Measurements from ENCODE around the gene CFI.
A peak's percentile ranks its signal among the peaks of the same experiment; 100 is the strongest.

The CFI gene

GRCh38 chr4:109730619-109731545, 70.9 kb downstream of the CFI start:
- no peak for DNase-seq

- DNase-seq: peak in 50 of 51 donors; percentile 11 to 86 (median 57)
These were observed 71.8 kb downstream of the CFI start, which contains the start of gene PLA2G12A for GRCh38 chr4:109729718-109730618. Gene PLA2G12A (minus strand): TSS chr4:109730070. CDS start chr4:109729809, 261 bp downstream.

DNA sequence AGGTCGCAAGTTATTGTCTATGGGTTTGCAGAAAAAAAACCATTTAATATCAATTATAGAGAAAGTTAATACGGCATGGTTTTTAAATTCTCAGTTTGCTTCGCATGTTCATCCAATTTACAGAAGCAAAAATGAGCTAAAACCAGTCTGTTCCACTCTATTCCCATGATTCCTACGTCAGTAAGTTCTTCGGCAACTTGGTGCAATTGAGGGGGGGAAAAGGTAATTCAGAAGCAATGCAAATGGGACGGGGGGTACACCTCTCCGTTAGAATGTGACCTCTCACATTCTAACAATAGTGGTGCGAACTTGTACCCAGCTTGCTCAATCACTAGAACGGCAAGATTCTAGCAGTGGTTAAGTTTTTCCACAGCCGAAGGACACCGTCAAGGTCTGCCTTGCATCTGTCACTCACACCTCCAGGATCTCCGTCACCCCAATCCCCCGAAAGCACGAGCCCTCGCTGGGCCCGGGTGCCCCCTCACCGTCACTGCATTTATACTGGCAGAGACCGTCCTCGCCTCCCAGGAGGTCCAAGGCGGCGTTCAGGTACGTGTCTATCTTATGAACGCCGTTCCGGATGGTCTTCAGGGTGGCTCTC, 72.6 kb downstream of the CFI start:
- DNase-seq: peak in 6 of 51 donors; percentile 1 to 63 (median 30)

- no peak for DNase-seq
These were observed 73.4 kb downstream of the CFI start for GRCh38 chr4:109728385-109728784.

DNA sequence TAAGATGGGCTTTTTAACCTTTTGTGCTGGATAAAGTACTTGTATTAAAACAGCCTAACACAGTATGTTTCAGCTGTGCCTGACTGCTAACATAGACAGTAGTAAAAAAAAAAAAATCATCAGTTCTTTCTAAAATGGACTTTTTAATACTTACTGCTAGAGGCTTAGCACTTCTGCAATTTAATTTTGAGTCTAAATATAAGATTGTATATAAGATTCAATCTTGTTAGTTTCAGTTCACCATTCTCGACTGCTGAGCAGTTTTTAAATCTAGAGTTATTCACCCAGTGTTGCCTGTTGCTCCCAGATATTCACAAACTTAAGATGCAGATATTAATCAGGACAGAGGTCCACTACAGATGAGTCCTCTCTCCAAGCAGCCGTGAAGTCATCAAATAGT, 78.7 kb downstream of the CFI start:
- no peak for DNase-seq

GRCh38 chr4:109722357-109722756, 79.4 kb downstream of the CFI start:
- DNase-seq: no peak

DNA sequence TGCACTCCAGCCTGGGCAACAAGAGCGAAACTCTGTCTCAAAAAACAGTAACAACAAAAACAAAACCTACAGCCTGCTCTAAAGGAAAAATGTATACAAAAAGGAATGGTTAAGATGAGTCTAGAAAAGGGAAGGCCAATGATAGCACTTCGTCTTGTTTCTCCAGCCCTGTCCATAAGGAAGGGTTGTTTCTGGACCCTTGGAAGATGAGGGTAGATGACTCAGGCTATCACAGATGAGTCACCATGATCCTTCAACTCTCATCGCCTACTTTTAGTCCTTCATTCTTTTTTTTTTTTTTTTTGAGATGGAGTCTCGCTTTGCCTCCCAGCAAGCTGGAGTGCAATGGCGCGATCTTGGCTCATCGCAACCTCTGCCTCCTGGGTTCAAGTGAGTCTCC, 80.8 kb downstream of the CFI start:
- no peak for DNase-seq

- no peak for DNase-seq
These were observed 82.2 kb downstream of the CFI start for GRCh38 chr4:109719604-109720003.

DNA sequence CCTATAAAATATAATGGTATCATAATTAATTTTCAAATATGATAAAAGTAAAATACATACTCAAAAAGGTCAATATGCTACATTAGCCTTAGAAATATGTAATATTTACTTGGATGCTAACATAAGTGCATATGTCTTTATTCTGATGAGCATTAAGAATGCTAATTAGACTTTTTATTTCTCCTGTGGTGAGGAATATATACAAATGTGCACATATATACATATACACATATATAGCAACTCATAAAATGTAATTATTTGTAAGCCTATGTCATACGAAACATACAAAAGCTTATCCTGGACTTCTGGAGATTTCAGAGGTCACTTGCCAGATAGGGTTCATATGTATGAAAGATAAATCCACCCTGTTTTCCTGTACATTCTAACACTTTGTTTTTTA, 83.0 kb downstream of the CFI start:
- DNase-seq: no peak

GRCh38 chr4:109713500-109713899, 88.3 kb downstream of the CFI start:
- no peak for DNase-seq

DNA sequence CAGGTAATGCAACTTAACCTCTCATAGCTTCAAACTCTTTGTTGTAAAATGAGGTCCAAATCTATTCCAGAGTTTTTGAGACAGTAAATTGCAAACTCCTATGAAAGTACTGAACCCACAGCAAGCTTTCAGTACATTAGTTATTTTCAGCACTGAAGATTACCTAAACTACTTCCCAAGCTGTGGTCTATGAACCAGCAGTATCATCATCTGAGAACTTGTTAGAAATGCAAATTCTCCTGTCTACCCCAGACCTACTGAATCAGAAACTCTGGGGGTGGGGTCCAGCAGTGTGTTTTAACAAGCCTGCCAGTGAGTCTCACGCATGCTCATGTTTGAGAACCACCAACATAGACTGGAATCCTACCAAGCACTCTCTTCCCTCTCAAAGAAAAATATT, 92.8 kb downstream of the CFI start:
- no peak for DNase-seq

DNA sequence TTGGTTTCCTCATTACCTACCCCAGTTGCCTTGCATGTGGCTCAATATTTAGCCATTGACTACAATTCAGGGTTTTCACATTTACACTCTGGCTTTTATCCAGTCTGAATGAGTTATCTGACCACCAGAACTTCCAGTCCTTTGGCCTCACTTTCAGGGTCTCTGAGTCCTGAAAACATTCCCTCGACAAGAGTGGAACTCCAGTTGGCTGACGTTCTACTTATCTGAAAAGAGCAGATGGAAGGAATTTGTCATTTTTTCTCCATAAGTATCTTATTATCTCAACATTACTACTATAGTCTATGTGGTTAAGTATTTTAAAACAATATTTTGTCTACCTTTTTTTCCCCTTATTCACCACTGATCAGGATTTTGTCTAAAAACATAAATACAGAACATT, 93.4 kb downstream of the CFI start:
- no peak for DNase-seq

GRCh38 chr4:109703664-109704361, 98.0 kb downstream of the CFI start:
- DNase-seq: peak in 1 of 51 donors; percentile 29

- DNase-seq: peak; percentile 7 to 85 (median 64)
These were observed 98.7 kb downstream of the CFI start, which contains the start of gene CASP6 for GRCh38 chr4:109702950-109703663. Gene CASP6 (minus strand): TSS chr4:109703445. CDS start chr4:109703395, 50 bp downstream.

DNA sequence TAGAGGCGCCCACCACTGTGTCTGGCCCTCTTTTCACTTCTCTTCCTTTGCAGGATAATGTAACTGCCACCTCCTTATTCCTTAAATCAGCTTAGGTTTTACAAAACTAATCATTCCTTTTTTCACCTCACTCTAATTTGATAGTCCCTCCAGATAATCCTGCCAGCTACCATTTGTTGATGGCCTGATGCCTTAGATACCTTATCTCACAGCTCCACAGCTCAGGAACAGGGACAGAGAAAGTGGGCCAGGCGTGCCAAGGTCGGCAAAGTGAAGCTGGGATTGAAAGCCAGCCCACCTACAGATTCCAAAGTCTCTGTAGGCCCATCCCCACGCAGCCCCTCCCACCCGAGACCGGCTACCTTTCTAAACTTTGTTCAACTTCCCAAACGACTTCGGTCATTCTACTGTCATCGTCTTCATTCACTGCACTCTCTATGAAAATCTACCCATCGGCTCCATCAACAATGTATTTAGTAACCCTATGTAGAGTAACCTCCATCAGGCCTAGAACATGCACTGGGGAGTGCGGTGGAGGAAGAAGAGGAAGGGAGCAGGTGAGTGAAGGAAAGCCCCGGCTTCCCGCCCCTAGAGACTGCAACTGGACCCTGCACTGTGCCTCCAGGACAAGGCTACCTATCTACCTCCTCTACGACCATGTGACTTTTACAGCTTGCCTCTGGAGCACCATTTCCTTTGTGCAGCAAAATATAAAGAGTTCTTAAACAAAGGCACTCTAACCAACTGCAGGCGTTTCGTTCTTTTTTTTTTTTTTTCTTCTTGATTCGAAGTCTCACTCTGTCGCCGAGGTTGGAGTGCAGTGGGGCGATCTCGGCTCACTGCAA, 100.0 kb downstream of the CFI start:
- DNase-seq: no peak

DNA sequence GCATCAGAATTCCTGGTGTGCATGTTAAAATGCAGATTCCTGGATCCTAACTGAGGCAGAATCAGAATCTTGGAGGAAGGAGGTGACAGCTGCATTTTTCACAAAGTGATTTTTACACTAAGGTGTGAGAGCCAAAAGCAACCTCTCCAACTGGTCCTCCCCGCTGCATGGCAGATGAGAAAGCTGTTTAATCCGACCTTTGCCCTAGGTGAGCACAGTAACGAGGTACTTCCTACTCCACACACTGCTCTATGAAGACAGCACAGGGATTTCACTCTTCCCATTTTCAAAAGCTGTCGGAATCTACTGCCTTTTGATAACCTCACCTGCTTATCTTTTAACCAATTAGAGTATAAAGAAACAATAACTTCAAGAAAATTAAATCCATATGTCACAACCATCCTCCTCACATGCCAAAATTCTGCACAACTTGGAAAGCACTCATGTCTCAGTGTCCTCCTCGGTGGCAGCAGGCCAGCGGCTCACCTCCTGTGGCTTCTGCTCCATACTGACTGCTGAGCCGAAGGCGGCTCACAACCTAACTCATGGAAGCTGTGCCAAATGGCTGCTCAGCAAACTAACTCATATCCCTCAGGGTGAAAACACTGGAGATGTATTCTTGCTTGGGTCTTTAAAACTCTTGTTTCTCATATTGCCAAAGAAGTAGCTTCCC, 102.1 kb downstream of the CFI start:
- DNase-seq: no peak

DNA sequence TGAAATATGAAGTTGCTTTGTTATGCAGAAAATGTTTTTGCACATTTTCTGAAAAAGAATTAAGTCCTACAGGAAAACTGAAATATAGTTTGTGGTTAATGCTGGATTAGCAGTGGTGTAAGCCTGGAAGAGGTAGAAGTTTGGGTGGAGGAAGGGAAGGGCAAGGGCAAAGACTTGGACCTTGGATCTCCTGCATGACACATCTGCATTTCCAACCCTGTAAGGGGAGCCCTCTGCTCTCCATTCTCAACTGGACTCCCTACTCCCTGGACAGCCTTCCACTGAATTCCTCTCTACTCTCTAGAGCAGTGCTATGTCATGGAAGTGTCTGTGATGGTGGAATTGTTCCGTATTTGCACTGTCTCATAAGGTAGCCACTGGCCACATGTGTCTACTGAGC, 103.1 kb downstream of the CFI start:
- no peak for DNase-seq

DNA sequence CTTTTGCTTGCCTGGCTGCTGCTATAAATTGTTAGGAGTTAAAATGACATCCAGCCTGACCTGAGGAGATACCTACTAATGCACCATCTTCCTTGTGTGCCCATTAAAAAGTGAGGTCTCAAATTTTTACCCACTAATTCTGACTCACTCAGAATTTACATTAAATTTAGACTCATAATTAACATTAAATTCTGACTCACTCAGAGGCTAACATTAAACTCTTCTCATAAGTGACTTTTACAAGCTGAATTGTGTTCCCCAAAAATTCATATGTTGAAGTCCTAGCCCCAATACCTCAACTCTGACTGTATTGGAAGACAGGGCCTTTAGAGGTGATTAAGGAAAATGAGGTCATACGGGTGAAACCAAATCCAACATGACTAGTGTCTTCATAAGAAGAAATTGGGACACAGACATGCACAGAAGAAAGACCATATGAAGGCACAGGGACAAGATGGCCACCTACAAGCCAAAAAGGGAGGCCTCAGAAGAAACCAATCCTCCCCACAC, 110.3 kb downstream of the CFI start:
- DNase-seq: no peak
